GM06990 (cell line): ENCODE results near the gene CARD6.
"Not testable (repeated sequence)": the region's sequence is repeated elsewhere in the genome, so short reads cannot be mapped to it uniquely, and the experiment has no call there.

ENCODE experiments used
- DNase-seq: peaks from one replicate; pipeline ENCODE4 v3.0.0-alpha.2; 2011; ENCODE audit not compliant: insufficient read length; ENCODE audit errors: extremely low read depth
- H3K27me3 ChIP-seq: replicated peaks from 2 replicates; pipeline ENCODE4 v1.6.0; 2011; ENCODE audit warnings: low read length; ENCODE audit not compliant: control insufficient read depth, insufficient read depth
- H3K36me3 ChIP-seq: 2 replicates; pipeline ENCODE4 v1.5.1; 2011; ENCODE audit warnings: low read length; ENCODE audit not compliant: control insufficient read depth, insufficient read depth
- H3K4me3 ChIP-seq: replicated peaks from 2 replicates; pipeline ENCODE4 v1.5.1; 2011; ENCODE audit warnings: low read depth, mild to moderate bottlenecking, control low read depth, low read length
- CTCF ChIP-seq: IDR thresholded peaks from 2 replicates; pipeline ENCODE4 v1.5.1; 2011; ENCODE audit warnings: low read length, control low read depth, mild to moderate bottlenecking, inconsistent platforms; ENCODE audit not compliant: insufficient read depth, poor library complexity, severe bottlenecking

Gene CARD6

GRCh38 chr5:40877371-40877988, 36.3 kb downstream of the CARD6 start:
- H3K36me3 ChIP-seq, result no peaks in the 10 kb centered on the region
- TF ChIP-seq CTCF, result no peak
- no peak overlapping the region for H3K4me3 ChIP-seq
- no peak for DNase-seq
- no peaks in the 10 kb centered on the region for H3K27me3 ChIP-seq

- H3K4me3 ChIP-seq, result no peak overlapping the region
Measured at GRCh38 chr5:40879163-40879942, 38.2 kb downstream of the CARD6 start.

GRCh38 chr5:40882291-40882690, 41.1 kb downstream of the CARD6 start:
- DNase-seq, result no peak
- TF ChIP-seq CTCF, result no peak
- no peak overlapping the region for H3K4me3 ChIP-seq
- H3K27me3 ChIP-seq, result no peaks in the 10 kb centered on the region
- H3K36me3 ChIP-seq, result no peaks in the 10 kb centered on the region

More at GRCh38 chr5:40879163-40879942, 38.2 kb downstream of the CARD6 start:
- DNase-seq, result peak; percentile 5
- no peak for TF ChIP-seq CTCF
- no peaks in the 10 kb centered on the region for H3K36me3 ChIP-seq
- no peaks in the 10 kb centered on the region for H3K27me3 ChIP-seq

DNA sequence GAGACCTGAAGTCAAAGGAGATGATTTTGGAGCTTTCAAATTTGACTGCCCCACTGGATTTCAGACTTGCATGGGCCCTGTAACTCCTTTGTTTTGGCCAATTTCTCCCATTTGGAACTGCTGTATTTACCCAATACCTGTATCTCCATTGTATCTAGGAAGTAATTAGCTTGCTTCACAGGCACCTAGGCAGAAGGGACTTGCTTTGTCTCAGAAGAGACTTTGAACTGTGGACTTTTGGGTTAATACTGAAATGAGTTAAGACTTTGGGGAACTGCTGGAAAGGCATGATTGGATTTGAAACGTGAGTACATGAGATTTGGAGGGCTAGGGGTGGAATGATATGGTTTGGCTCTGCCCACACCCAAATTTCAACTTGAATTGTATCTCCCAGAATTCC, 41.9 kb downstream of the CARD6 start:
- not testable (repeated sequence) for H3K27me3 ChIP-seq, H3K4me3 ChIP-seq, H3K36me3 ChIP-seq, DNase-seq

DNA sequence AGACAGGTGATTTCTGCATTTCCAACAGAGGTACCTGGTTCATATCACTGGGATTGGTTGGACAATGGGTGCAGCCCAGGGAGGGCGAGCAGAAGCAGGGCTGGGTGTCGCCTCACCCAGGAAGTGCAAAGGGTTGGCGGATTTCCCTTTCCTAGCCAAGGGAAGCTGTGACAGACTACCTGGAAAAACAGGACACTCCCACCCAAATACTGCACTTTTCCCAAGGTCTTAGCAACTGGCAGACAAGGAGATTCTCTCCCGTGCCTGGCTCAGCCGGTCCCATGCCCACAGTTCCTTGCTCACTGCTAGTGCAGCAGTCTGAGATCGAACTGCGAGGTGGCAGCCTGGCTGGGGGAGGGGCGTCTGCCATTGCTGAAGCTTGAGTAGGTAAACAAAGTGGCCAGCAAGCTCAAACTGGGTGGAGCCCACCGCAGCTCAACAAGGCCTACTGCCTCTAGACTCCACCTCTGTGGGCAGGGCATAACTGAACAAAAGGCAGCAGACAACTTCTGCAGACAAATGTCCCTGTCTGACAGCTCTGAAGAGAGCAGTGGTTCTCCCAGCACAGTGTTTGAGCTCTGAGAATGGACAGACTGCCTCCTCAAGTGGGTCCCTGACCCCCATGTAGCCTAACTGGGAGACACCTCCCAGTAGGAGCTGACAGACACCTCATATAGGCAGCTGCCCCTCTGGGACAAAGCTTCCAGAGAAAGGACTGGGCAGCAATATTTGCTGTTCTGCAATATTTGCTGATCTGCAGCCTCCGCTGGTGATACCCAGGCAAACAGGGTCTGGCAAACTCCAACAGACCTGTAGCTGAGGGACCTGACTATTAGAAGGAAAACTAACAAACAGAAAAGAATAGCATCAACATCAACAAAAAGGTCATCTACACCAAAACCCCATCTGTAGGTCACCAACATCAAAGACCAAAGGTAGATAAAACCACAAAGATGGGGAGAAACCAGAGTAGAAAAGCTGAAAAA, 54.6 kb downstream of the CARD6 start:
- H3K27me3 ChIP-seq, H3K4me3 ChIP-seq, H3K36me3 ChIP-seq, DNase-seq: not testable (repeated sequence)

- peak; percentile 100 for TF ChIP-seq CTCF
- no peaks in the 10 kb centered on the region for H3K27me3 ChIP-seq
- no peak overlapping the region for H3K4me3 ChIP-seq
- no peaks in the 10 kb centered on the region for H3K36me3 ChIP-seq
- no peak for DNase-seq
Measured at GRCh38 chr5:40904205-40904993, 63.2 kb downstream of the CARD6 start.
